Upper lobe of left lung (tissue), 4 donors: ENCODE data around the gene OPN1SW.

Experiments used
- EP300 ChIP-seq, 4 donors: sonication (generic); formaldehyde crosslinking; IDR thresholded peaks; one replicate each; pipeline ENCODE4 v1.5.1; 2017; ENCODE audit warnings: antibody characterized with exemption in 4 of 4, control low read depth in 2 of 4
- POLR2A ChIP-seq, 4 donors: fragments of 450-650 bp; IDR thresholded peaks; one replicate each; pipeline ENCODE4 v1.5.1; 2016 to 2017; ENCODE audit warnings: antibody characterized with exemption in 4 of 4, mild to moderate bottlenecking in 2 of 4
- POLR2AphosphoS5 ChIP-seq, 2 donors: sonication (generic); formaldehyde crosslinking; IDR thresholded peaks; one replicate each; pipeline ENCODE4 v1.5.1; 2017; ENCODE audit warnings: antibody characterized with exemption in 2 of 2
- TF ChIP-seq, protein P1 (sequence below), 6 experiments: fragments of 450-650 bp in 4 of 6; fragments of 200-600 bp in 2 of 6; sonication (generic) in 2 of 6; IDR thresholded peaks; one replicate each; pipeline ENCODE4 v1.5.1; 2016 to 2019; ENCODE audit warnings: antibody characterized with exemption in 6 of 6

DNA sequence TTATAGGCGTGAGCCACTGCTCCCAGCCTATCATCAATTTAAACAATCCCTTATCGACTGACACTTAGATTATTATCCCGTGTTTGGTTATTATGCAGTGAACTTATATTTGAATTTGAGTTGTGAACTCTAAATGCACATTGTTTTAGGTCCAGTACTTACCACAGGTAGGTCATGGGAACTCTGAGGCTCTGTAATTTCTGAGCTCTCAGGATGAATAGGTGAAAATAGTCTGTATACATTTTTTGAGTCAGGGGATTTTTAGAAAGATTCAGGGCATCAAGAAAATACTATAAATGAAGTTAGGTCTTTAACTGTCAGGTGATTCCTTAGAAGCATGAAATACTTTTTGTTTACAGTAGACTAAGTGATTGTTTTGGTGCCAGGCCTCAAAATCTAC, 25.0 kb upstream of the OPN1SW start:
- TF ChIP-seq, protein P1, sequence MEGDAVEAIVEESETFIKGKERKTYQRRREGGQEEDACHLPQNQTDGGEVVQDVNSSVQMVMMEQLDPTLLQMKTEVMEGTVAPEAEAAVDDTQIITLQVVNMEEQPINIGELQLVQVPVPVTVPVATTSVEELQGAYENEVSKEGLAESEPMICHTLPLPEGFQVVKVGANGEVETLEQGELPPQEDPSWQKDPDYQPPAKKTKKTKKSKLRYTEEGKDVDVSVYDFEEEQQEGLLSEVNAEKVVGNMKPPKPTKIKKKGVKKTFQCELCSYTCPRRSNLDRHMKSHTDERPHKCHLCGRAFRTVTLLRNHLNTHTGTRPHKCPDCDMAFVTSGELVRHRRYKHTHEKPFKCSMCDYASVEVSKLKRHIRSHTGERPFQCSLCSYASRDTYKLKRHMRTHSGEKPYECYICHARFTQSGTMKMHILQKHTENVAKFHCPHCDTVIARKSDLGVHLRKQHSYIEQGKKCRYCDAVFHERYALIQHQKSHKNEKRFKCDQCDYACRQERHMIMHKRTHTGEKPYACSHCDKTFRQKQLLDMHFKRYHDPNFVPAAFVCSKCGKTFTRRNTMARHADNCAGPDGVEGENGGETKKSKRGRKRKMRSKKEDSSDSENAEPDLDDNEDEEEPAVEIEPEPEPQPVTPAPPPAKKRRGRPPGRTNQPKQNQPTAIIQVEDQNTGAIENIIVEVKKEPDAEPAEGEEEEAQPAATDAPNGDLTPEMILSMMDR (IDR thresholded peaks at IDR 0.05), result no peak
- no peak for TF ChIP-seq POLR2A (IDR thresholded peaks at IDR 0.05)
- no peak for TF ChIP-seq POLR2AphosphoS5 (IDR thresholded peaks at IDR 0.05)
- TF ChIP-seq EP300 (IDR thresholded peaks at IDR 0.05), result no peak
